Glomerular visceral epithelial cell (primary cell): ENCODE results near the gene TANC2.

Experiments used
- DNase-seq: peaks from one replicate; pipeline ENCODE4 v3.0.0-alpha.2; 2016; ENCODE audit errors: extremely low spot score

The TANC2 gene

DNA sequence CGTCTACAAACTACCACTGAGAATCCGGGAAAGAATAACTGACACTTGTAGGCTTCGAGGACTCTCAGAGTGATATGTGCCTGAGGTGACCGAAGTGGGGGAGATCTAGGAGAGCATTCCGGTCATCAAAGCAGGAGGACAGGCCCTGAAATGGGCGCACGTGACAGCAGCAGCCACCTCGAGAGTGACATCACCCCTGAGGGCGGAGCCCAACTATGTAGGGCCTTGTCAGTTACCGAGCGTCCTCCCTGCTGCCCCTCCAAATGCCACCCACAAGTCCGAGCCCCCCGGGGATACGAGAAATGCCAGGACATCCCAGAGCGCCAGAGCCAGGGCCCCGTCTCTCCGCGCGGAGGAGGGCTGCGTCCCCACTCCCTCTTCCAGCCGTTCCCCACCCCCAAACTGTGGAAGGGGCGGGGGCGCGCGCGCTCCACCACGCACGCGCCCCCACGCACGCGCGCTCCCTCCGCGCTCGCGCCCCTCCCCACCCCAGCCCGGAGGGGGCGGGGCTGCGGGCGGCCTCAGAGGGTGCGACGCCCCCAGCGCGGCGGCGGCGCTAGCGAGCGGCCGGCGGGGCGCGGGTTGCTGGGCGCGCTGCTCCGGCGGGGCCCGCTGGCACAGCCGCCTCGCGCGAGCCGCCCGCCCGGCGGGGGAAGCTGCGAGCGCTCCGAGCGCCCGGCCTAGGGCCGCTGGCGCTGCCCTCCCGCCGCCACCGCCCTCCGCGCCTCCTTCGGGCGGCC is at the start of gene TANC2:
Gene TANC2, plus strand, starts transcription at position 550 of the 740 bp plus-strand sequence. CDS start 43,325 bp downstream, outside the sequence.
- peak; percentile 80 for DNase-seq

DNA sequence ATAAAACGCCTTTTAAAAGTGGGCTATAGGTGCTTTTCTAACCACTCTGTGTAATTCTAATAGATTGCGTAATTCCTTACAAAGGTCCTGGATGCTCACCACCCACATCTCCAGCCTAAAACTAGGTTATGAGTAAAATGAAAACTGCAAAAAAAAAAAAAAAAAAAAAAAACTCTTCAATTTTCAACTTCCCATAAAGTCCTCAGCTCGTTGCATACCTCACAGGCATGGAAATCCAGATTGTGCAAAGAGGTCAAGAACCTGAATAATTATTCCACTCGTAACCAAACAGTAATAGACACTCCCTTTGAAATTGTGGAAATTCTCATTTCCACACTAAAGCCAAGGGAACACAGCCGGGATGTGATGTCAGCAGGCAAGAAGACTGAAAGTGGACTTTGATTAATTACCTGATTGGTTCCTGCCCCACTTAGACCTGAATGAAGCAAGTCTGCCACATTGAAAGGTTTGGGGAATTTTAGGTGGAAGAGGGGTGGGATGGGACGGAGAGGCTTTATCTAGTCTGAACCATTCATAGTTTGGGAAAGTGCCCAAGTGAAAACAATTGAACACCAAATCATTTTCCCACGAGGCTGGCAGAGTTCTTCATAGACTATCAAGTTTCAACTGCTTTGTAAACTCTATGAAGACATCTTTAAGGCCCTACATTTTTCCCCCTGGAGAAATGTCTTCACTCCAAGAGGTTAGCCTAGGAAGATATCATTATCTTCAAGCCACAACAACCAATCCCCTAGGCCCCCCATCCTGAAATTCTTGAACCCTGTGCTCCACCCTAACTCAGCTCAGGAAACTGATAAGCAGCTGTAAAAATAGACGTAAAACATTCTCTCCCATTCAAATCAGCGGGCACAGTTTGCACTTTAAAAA is 49.1 kb upstream of the TANC2 start:
- no peak for DNase-seq

DNA sequence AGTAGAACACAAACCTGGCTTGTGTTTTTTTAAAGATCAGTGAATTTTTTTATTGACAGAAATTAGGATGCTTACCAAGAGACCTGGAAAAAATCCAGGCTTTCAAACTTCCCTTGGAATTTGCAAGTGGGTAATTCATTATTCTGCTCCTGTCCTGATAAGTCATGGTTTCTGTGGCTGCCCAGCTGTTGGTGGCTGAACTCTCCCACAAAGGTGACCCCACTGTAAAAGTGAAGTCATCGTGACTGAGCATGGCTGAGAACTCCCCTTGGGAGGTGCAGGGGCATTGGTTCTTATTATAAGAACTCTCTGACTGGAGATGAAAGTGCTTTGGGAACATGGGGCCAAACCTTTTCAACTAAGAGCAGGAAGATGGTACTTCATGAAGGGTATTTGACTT is 46.6 kb upstream of the TANC2 start:
- peak; percentile 77 for DNase-seq

GRCh38 chr17:62920300-62920699 is 45.7 kb upstream of the TANC2 start:
- DNase-seq: no peak

- no peak for DNase-seq
Measured at GRCh38 chr17:62921817-62922216, 44.2 kb upstream of the TANC2 start.

- no peak for DNase-seq
Measured at GRCh38 chr17:62923258-62924150, 42.5 kb upstream of the TANC2 start.

DNA sequence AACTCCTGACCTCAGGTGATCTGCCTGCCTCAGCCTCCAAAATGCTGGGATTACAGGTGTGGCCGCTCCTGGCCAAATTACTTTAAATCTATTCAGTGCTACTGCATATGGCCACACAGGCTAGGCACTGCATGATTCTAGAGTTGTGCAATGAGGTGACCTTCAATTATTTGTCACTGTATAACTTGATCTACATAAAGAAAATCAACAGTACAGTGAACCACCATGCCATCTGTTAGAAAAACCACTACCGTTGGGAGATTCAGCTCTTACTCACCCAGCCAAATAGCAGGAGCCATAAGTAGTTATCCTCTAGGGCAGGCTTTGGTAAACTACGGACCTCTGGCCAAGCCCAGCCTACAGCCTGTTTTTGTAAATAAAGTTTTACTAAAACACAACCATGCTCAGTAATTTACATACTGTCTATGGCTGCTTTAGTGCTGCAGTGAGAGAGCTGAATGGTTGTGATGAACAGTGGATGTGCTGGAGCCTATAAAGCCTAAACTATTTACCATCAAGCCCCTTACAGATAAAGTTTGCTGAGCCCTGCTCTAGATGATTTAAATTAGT is 40.7 kb upstream of the TANC2 start:
- no peak for DNase-seq

DNA sequence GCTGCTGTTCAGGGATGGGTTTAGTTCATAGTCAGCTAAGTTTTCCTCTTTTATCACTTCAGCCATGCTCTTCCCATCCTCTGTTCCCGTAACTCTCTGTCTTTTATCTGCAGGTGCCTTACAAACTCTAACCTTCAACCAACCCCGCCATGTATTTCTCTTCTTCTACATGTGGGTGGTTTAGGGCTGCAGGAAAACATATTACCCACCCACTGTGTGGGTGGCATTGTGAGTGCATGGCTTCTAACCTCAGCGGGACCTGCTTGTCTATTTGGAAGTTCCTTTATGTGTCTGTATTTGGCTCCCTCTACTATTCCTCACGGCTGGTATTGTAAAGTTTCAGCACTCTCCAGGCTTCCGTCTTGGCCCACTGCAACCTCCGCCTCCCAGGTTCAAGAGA is 39.0 kb upstream of the TANC2 start:
- no peak for DNase-seq

DNA sequence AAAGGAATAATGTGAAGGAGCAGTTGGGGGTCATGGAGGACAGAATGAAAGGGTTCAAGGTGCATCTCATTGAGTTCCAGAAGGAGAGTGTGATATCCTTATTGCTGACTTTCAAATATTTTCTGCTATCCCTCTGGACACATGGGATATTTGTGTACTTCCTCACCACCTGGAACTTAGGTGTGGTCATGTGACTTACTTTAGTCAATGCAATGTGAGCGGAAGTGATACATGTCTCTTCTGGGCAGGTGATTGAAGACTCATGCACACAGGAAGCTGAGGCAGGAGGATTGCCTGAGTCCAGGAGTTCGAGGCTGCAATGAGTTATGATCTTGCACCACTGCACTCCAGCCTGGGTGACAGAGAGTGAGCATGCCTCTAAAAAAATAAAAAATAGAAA is 36.7 kb upstream of the TANC2 start:
- no peak for DNase-seq

DNA sequence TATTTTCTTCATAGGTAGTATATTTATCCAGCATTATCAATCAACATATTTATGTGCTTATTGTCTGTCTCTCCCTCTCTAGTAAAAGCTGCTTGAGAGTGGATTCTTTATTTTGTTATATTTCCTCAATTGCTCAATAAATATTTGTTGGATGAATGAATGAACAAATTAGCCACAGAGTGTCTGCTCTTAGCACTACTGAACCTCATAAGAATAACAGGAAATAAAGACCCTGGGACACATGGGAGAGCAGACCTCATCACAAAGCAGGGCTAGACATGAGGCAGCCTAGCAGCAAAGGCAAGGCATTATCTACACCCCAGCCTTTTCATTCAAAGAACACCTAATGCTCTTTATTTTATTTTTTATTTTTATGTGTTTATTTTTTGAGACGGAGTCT is 34.9 kb upstream of the TANC2 start:
- DNase-seq: no peak

- DNase-seq: no peak
Measured at GRCh38 chr17:62933501-62934385, 32.3 kb upstream of the TANC2 start.

DNA sequence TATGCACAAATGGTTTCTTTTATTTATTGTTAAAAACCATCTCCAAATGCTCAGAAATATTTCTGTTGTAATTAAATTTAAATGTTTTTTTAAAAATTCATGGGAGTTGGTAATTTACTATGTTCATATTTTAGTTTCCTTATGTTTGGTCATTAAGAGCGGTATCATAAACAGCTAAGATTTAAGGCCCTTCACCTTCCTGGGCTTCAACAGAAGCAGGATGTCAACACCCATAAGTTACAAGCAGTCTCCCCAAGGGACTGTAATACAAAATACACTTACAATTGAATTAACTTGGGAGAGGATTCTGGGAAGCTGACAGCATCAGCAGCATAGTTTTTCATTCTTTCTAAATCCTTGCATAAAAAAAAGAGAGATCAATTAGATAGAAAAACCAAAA is 30.9 kb upstream of the TANC2 start:
- DNase-seq: no peak

- no peak for DNase-seq
Measured at GRCh38 chr17:62935523-62935922, 30.5 kb upstream of the TANC2 start.

GRCh38 chr17:62937606-62938005 is 28.4 kb upstream of the TANC2 start:
- no peak for DNase-seq

DNA sequence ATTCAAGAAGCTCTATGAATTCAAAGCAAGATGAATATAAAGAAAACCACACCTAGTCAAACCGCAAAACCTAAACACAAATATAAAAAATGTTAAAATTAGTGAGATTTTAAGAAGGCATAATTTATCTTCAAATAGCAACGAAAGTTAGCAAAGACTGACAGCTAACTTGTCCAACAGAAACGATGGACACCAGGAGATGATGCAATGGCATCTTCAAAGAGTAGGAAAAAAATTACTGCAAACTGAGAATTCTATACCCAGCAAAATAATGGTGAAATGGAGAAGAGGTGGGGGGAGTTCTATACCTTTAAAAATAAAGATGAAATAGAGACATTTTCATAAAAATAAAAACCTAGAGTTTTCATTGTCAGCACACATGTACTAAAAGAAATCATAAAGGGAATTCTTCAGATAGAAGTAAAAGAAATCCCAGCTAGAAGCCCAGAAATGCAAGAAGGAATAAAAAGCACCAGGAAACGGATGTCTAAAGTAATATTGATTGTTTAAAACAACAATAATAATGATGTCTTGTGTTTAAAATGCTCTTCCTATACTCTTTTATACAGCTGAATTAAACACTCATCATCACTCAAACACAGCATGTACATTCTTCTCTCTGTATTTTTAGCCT is 24.6 kb upstream of the TANC2 start:
- no peak for DNase-seq

DNA sequence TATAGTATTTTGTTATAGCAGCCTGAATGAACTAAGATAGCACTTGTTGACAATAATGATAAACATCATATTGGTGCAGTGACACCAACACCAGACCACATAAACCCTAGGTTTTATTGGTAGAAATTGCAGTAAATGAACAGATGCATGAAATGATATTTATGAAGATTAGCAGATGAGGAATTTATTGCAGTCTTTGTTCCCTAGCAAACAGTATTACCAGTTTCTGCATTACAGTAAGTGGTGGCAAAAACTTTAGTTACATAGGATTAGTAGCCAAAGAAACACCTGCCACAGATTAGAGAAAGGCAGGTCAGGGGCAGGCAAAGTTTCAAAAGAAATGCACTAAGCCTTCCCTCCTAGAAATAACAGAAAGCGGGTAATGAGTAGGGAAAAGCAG is 17.7 kb upstream of the TANC2 start:
- no peak for DNase-seq

GRCh38 chr17:62949036-62949435 is 17.0 kb upstream of the TANC2 start:
- DNase-seq: no peak

DNA sequence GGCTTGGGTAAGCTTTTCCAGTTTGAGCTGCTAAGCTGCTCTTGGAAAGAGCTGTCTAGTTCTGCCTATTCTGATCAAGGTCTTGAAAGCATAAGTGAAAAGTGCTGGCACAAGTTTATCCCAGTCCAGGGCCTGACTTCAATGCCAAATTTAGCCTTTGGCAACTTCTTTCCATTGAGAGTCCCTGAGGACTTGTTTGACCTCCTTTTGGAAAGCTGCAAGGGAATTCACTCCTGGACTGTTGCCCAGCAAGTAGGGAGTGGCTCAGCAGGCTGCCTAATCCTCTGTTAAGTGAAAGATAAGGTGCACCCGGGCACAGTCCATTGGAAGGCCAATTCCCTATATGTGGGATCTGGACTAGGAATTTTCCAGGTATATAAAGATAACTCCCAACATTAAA is 16.0 kb upstream of the TANC2 start:
- no peak for DNase-seq

DNA sequence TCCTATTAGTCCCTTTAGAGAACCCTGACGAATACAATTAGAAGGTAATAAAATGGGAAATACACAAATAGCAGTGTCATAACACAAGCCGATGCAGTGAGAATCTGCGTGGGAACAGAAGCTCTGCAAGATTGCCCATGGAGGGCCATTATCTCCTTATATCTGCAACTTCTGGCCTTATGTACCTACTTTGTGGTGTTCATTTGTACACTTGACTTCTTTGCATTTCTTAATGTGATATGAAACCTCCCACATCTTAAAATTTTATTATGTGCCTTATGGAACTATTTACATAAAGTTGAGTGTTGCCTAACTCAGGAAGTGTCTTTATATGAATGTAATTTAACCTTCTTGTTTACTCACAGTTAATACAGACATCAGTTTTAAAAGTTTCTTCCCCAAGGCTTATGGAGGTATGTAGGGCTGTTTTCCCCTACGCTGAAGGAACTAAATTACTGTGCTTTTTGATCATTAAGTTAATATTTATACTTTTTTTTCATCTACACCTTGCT is 10.1 kb upstream of the TANC2 start:
- no peak for DNase-seq

DNA sequence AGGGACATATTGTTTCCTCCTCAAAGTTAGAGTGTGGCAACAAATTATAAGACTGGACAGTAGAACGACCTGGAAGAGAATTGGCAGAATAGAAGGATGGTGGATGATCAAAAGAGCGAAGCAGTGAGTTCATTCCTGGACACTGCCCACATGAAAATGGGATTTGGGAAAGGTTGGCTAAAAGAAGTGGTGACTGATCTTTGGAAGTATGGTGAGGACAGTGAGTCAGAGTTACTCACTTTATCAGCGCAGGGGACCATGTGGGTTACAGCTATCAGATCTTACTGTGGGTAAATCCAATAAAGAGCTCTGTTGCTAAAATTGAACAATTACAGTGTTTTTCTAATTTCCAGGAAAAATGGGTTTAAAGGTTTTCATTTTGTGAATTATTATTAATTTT is 2.7 kb upstream of the TANC2 start:
- peak; percentile 63 for DNase-seq
